Esophagus (tissue), 2 donors: ENCODE measurements around the gene THADA. TPM values are rescaled to one million over a fixed set of nuclear protein-coding genes. Genes with fewer than 3 reads are reported as not detected.

Source experiments
- H3K27ac ChIP-seq, 2 donors: one replicate each; pipeline ENCODE4 v1.5.1; 2013; ENCODE audit warnings: low read depth in 2 of 2, mild to moderate bottlenecking in 2 of 2, inconsistent platforms in 1 of 2, low read length in 1 of 2, moderate library complexity in 1 of 2
- H3K27me3 ChIP-seq, 2 donors: one replicate each; pipeline ENCODE4 v1.6.1; 2013; ENCODE audit warnings: low read length in 2 of 2, control low read depth in 1 of 2, mild to moderate bottlenecking in 1 of 2; ENCODE audit not compliant: insufficient read depth in 2 of 2, control insufficient read depth in 1 of 2
- H3K36me3 ChIP-seq, 2 donors: one replicate each; pipeline ENCODE4 v1.6.1; 2013; ENCODE audit warnings: low read length in 1 of 2; ENCODE audit not compliant: control insufficient read depth in 2 of 2, insufficient read depth in 2 of 2
- H3K4me1 ChIP-seq, 2 donors: one replicate each; pipeline ENCODE4 v1.6.1; 2013; ENCODE audit warnings: low read length in 1 of 2; ENCODE audit not compliant: control insufficient read depth in 2 of 2, insufficient read depth in 2 of 2
- H3K4me3 ChIP-seq, 2 donors: one replicate each; pipeline ENCODE4 v1.5.1; 2013; ENCODE audit warnings: low read length in 2 of 2, mild to moderate bottlenecking in 2 of 2, low read depth in 1 of 2, moderate library complexity in 1 of 2
- H3K9me3 ChIP-seq, 2 donors: one replicate each; pipeline ENCODE4 v1.6.1; 2013; ENCODE audit warnings: mild to moderate bottlenecking in 2 of 2, low read depth in 1 of 2, low read length in 1 of 2, moderate library complexity in 1 of 2; ENCODE audit not compliant: control insufficient read depth in 2 of 2, insufficient read depth in 1 of 2
- WGBS, 2 donors: extraction: QIAGEN DNeasy Blood & Tissue Kit; methylation state at CpG; one replicate each; pipeline ENCODE4 v1.1.7; 2013; 5-methylcytosine and 5-hydroxymethylcytosine counted together
- polyA plus RNA-seq, 2 donors: library from polyadenylated mRNA; stranded (reverse); fragments of 200-250 nt; gene quantifications; one replicate each; pipeline ENCODE4 v1.2.3, GENCODE V29; 2013
- donor health status: healthy with polysubstance abuse.
- donor health status: Bipolar disorder and iron deficiency.

Gene THADA
- polyA plus RNA-seq, 2 donors, result 8.3 to 13.2 TPM

GRCh38 chr2:43333656-43334144 is 262.1 kb downstream of the THADA start:
- no peak overlapping the region for H3K4me3 ChIP-seq
- H3K4me1 ChIP-seq, result peaks cover 0 to 1% of the 10 kb centered on the region in 2 donors
- 12 to 37% methylated on average over 2 of the region's 2 CpGs for WGBS, 2 donors
- H3K27ac ChIP-seq, result peak overlapping the region; percentile 62 to 77
- no peaks in the 10 kb centered on the region for H3K9me3 ChIP-seq
- no peaks in the 10 kb centered on the region for H3K27me3 ChIP-seq
- no peaks in the 10 kb centered on the region for H3K36me3 ChIP-seq

GRCh38 chr2:43333101-43333655 is 262.7 kb downstream of the THADA start:
- Histone ChIP-seq H3K27me3 (no peaks in the 10 kb centered on the region), H3K4me3 (no peak overlapping the region), H3K36me3 (no peaks in the 10 kb centered on the region), H3K27ac (peak overlapping the region; percentile 62 to 77), H3K9me3 (no peaks in the 10 kb centered on the region), H3K4me1 (peaks cover 0 to 1% of the 10 kb centered on the region in 2 donors)
- 20 to 43% methylated on average over 6 of the region's 6 CpGs for WGBS, 2 donors

- no peaks in the 10 kb centered on the region for H3K36me3 ChIP-seq
- no peaks in the 10 kb centered on the region for H3K9me3 ChIP-seq
- no peak overlapping the region for H3K4me3 ChIP-seq
- H3K27me3 ChIP-seq, result no peaks in the 10 kb centered on the region
- H3K4me1 ChIP-seq, result peaks cover 0 to 1% of the 10 kb centered on the region in 2 donors
- WGBS, 2 donors, result 36 to 54% methylated on average over 5 of the region's 5 CpGs
- H3K27ac ChIP-seq, result no peak overlapping the region
Observed at GRCh38 chr2:43332653-43333052, 263.2 kb downstream of the THADA start.

- no peak overlapping the region for H3K4me3 ChIP-seq
- no peak overlapping the region for H3K27ac ChIP-seq
- 87 to 90% methylated on average over 1 of the region's 1 CpG for WGBS, 2 donors
- H3K4me1 ChIP-seq, result no peaks in the 10 kb centered on the region
- no peaks in the 10 kb centered on the region for H3K27me3 ChIP-seq
- H3K36me3 ChIP-seq, result no peaks in the 10 kb centered on the region
- no peaks in the 10 kb centered on the region for H3K9me3 ChIP-seq
Observed at GRCh38 chr2:43331422-43331821, 264.4 kb downstream of the THADA start.

GRCh38 chr2:43329637-43330036 is 266.2 kb downstream of the THADA start:
- H3K27ac ChIP-seq, result peak overlapping the region in 1 of 2 donors; percentile 44
- WGBS, 2 donors, result 77 to 81% methylated on average over 5 of the region's 5 CpGs
- no peaks in the 10 kb centered on the region for H3K36me3 ChIP-seq
- peaks cover 0 to 2% of the 10 kb centered on the region in 2 donors for H3K4me1 ChIP-seq
- no peaks in the 10 kb centered on the region for H3K9me3 ChIP-seq
- H3K4me3 ChIP-seq, result no peak overlapping the region
- H3K27me3 ChIP-seq, result no peaks in the 10 kb centered on the region

GRCh38 chr2:43328832-43329231 is 267.0 kb downstream of the THADA start:
- Histone ChIP-seq H3K4me3 (no peak overlapping the region), H3K4me1 (peaks cover 3 to 5% of the 10 kb centered on the region in 2 donors), H3K9me3 (no peaks in the 10 kb centered on the region), H3K27ac (peak overlapping the region; percentile 15 to 73), H3K36me3 (no peaks in the 10 kb centered on the region), H3K27me3 (no peaks in the 10 kb centered on the region)
- 79 to 87% methylated on average over 3 of the region's 3 CpGs for WGBS, 2 donors

GRCh38 chr2:43328133-43328532 is 267.7 kb downstream of the THADA start:
- H3K36me3 ChIP-seq, result no peaks in the 10 kb centered on the region
- no peaks in the 10 kb centered on the region for H3K27me3 ChIP-seq
- H3K4me3 ChIP-seq, result no peak overlapping the region
- no peak overlapping the region for H3K27ac ChIP-seq
- 39 to 66% methylated on average over 2 of the region's 2 CpGs for WGBS, 2 donors
- H3K4me1 ChIP-seq, result peaks cover 3 to 5% of the 10 kb centered on the region in 2 donors
- no peaks in the 10 kb centered on the region for H3K9me3 ChIP-seq

- peaks cover 3 to 5% of the 10 kb centered on the region in 2 donors for H3K4me1 ChIP-seq
- WGBS, 2 donors, result 62 to 80% methylated on average over 1 of the region's 1 CpG
Observed at GRCh38 chr2:43327119-43327518, 268.7 kb downstream of the THADA start.

GRCh38 chr2:43326101-43326825 is 269.6 kb downstream of the THADA start:
- Histone ChIP-seq H3K36me3 (no peaks in the 10 kb centered on the region), H3K27ac (no peak overlapping the region), H3K27me3 (no peaks in the 10 kb centered on the region), H3K9me3 (no peaks in the 10 kb centered on the region), H3K4me3 (no peak overlapping the region), H3K4me1 (peaks cover 3 to 5% of the 10 kb centered on the region in 2 donors)
- WGBS, 2 donors, result 92 to 95% methylated on average over 2 of the region's 2 CpGs

More at GRCh38 chr2:43327119-43327518, 268.7 kb downstream of the THADA start:
- H3K27me3 ChIP-seq, result no peaks in the 10 kb centered on the region
- no peaks in the 10 kb centered on the region for H3K9me3 ChIP-seq
- no peak overlapping the region for H3K4me3 ChIP-seq
- no peak overlapping the region for H3K27ac ChIP-seq
- H3K36me3 ChIP-seq, result no peaks in the 10 kb centered on the region
